ACHN (cell line): ENCODE measurements around the gene SLC30A7.
"Not testable (repeated sequence)": the region's sequence is repeated elsewhere in the genome, so short reads cannot be mapped to it uniquely, and the experiment has no call there.

Source experiments
- DNase-seq: peaks from one replicate; pipeline ENCODE4 v3.0.0-alpha.2; 2015
- in situ Hi-C: cut with HindIII; loops from 2 replicates; pipeline ENCODE4 v1.10.0; 2017; ENCODE audit warnings: low sequenced_read_pairs, low pct_ligation_motif_present, low pct_unique_long_range_greater_than_20kb

SLC30A7 gene

DNA sequence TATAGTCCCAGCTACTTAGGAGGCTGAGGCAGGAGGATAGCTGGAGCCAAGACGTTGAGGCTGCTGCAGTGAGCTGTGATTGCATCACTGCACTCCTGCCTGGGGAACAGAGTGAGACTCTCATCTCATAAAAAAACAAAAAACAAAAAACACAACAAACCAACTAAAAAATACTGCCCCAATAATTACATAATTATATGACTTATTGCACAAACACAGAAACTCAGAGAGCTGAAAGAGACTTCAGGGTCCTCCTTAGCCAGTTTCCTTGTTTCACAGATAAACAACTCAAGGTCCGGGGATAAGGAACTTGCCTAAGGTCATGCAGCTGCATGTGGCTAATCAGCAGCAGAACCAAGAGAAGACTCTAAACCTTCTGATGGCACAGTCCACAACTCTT is 13.2 kb upstream of the SLC30A7 start:
- DNase-seq = no peak

GRCh38 chr1:100883963-100884362 is 11.9 kb upstream of the SLC30A7 start:
- peak; percentile 47 for DNase-seq
- in situ Hi-C loops = no loop called here

More for the DNA sequence above, 13.2 kb upstream of the SLC30A7 start:
- in situ Hi-C loops = no loop called here

DNA sequence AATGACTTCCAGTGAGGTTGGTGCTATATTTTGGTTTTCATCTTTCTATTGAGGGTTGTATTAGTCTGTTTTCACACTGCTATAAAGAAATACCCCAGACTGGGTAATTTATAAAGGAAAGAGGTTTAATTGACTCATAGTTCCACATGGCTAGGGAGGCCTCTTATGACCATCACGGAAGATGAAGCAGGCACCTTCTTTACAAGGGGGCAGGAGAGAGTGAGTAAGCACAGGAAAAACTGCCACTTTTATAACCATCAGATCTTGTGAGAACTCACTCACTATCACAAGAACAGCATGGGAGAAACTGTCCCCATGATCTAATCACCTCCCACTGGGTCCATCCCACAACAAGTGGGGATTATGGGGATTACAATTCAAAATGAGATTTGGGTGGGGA is 6.9 kb upstream of the SLC30A7 start:
- in situ Hi-C loops = not testable (repeated sequence)

DNA sequence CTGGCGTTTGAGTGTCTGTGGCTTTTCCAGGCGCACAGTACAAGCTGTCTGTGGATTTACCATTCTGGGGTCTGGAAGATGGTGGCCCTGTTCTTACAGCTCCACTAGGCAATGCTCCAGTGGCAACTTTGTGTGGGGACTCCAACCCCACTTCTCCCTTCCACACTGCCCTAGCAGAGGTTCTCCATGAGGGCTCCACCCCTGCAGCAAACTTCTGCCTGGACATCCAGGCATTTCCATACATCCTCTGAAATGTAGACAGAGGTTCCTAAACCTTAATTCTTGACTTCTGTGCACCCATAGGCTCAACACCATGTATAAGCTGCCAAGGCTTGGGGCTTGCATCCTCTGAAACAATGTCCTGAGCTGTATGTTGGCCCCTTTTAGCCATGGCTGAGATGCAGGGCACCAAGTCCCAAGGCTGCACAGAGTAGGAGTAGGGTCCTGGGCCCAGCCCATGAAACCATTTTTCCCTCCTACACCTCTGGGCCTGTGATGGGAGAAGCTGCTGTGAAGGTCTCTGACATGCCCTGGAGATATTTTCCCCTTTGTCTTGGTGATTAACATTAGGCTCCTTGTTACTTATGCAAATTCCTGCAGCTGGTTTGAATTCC is 5.9 kb upstream of the SLC30A7 start:
- in situ Hi-C loops, DNase-seq: not testable (repeated sequence)

More for the DNA sequence above, 6.9 kb upstream of the SLC30A7 start:
- not testable (repeated sequence) for DNase-seq

GRCh38 chr1:100891380-100891779 is 4.5 kb upstream of the SLC30A7 start:
- DNase-seq = no peak
- in situ Hi-C loops = no loop called here

- no peak for DNase-seq
- in situ Hi-C loops = no loop called here
Measured at GRCh38 chr1:100892554-100892953, 3.3 kb upstream of the SLC30A7 start.

DNA sequence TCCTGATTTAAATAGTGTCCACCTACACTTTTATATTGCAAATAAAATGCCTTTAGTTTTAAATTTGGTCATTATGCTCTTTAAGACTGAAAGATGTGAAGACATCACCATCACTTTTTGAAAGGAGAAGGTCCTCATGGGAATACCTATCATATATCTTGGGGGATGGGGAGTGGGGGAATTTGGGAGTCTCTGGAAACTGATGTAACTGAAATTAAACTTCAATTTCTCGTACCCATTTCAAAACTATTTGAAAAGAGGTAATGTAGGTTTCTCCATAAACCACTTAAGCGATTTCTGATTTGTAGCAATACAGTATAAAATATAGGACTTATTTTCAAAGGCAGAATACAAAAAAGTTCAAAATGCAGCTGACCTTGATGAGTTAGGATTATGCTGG is 2.2 kb upstream of the SLC30A7 start:
- no peak for DNase-seq
- in situ Hi-C loops = no loop called here

DNA sequence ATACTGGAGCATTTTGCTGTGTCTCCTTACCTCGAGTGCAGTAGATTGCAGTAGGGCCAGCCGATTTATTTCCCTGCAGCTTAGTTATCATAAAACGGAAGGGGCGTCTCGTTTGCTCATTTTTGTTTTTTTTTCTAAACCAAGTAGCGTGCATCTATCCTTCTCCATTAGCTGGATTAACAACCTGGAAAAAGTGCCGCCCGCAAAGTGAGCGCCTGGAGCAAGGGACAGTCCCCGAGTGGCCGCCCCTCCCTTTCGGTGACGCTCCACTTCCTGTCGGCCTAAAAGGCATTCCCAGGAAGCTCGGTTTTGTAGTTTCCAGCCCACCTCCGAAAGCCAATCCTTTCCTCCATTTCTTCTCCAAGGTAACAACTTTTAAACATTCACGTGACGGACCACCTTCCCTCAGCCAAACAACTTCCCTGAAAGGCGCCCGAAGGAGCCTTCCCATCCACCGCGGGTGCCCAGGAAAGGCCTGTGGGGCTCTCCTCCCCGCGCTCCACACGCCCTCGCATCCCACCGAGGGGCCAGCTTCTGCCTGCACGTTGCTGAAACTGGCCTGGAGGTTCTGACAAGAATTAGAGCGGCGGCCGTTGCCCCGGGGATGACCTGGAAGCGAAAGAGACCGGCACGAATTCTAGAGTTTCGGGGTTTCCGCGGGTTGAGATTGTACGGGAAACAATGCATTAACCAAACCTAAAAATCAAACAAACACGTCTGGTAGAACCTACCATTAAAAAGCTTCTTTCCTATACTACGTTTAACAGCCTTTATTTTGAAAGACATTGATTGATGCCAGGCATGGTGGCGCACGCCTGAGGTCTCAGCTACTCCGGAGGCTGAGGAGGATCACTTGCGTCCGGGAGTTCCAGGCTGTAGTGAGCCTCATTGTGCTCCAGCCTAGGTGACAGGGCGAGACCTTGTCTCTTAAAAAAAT is 1.0 kb upstream of the SLC30A7 start, which contains the start of gene EXTL2:
Gene EXTL2, minus strand, starts transcription at position 240 of the 937 bp plus-strand sequence. CDS start 6,085 bp downstream, outside the sequence.
- DNase-seq = peak; percentile 82
- in situ Hi-C loops = no loop called here

DNA sequence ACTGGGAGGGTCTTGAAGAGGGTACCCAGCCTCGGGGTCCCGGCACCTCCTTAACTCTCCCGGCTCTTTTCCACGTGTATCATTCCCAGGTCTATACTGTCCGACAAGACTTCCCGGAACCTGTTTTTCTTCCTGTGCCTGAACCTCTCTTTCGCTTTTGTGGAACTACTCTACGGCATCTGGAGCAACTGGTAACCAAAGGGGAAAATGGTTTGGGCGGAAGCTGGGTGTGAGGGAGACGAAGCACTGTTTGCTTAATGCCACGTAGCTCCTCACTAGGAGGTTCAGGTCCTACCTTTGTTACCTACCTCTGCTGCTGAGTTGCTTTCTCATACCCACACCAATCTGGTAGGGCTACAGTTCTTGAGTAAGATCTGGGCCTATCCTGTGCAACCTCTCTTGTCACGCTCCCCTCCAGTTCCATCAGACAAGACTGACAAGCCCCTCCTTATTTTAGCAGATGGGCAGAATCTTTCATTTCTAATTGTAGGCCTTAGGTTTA is 642 bp downstream of the SLC30A7 start:
- in situ Hi-C loops = no loop called here
- DNase-seq = peak; percentile 61

DNA sequence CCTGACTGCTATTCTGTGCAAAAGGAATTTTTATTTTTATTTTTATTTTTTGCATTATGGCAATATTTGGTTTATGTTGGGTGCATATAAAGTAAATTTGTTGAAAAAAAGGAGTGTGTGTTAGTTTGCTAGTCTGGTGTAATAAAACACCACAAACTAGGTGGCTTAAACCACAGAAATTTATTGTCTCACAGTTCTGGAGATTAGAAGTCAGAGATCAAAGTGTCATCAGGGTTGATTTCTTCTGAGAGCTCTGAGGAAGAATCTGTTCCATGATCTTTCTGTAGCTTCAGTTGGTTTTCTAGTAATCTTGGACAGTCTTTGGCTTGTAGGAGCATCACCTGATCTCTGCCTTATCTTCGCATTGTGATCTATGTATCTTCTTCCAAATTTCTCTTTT is 6.5 kb downstream of the SLC30A7 start:
- in situ Hi-C loops = loop anchor here (25.0 kb wide), 1 partner anchor 385 kb away; no protein-coding TSS in a partner anchor

DNA sequence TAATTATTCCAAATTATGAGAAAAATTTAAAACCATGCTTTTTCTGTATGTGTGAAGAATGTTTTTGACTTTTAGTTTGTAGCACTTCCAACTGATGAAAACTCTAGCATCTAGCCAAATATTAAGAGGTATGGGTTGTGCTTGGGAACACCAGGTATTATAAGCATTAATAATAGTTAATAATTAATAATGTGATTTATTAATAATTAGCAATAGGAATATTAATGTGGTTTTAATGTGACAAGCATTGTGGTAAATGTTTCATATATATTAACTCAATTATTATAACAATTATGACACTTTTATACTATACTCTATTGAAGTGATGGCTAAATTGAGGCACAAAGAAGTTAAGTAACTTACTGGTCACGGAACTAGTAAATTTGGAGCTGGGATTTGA is 7.9 kb downstream of the SLC30A7 start:
- in situ Hi-C loops = loop anchor here (25.0 kb wide), 1 partner anchor 384 kb away; no protein-coding TSS in a partner anchor
- no peak for DNase-seq

More for the DNA sequence above, 6.5 kb downstream of the SLC30A7 start:
- DNase-seq = no peak

GRCh38 chr1:100904528-100904927 is 8.6 kb downstream of the SLC30A7 start:
- in situ Hi-C loops = loop anchor here (25.0 kb wide), 1 partner anchor 383 kb away; no protein-coding TSS in a partner anchor
- DNase-seq = no peak

GRCh38 chr1:100905181-100905580 is 9.3 kb downstream of the SLC30A7 start:
- in situ Hi-C loops = loop anchor here (25.0 kb wide), 1 partner anchor 382 kb away; no protein-coding TSS in a partner anchor
- DNase-seq = no peak

- in situ Hi-C loops = loop anchor here (25.0 kb wide), 1 partner anchor 379 kb away; no protein-coding TSS in a partner anchor
- no peak for DNase-seq
Measured at GRCh38 chr1:100907887-100908286, 12.0 kb downstream of the SLC30A7 start.

DNA sequence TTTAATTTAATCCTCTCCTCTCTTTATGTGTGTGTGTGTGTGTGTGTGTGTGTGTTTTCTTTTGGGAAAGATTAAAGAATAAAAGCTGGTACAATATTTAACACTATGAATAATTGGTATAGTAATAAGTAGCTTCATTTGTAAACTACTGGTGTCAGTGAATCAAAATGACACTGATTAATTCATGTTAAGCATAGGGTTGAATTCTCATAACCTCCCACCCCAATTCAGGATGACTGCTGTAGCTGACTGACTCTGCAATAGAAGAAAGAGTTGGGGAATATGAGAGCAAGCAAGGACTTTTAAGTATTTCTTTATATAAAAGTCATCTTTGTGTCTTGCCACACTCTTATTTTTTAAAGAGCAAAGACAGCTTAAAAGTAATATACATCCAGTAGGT is 13.1 kb downstream of the SLC30A7 start:
- DNase-seq = no peak
- in situ Hi-C loops = loop anchor here (25.0 kb wide), 1 partner anchor 378 kb away; no protein-coding TSS in a partner anchor

DNA sequence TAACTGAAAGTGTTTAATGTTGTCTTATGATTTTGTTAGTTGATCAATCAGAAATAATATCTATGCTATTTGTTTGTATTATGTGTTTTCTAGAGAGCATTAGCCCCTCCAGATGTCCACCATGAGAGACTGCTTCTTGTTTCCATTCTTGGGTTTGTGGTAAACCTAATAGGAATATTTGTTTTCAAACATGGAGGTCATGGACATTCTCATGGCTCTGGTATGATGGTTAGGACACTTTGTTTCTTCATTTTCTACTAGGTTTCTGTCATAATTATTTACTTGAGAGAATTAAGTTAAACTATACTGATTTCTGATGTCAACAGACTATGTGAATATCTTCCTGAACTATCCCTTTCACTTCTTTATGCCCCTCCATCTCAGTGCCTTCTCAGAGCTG is 16.1 kb downstream of the SLC30A7 start:
- DNase-seq = no peak
- in situ Hi-C loops = loop anchor here (25.0 kb wide), 1 partner anchor 375 kb away; no protein-coding TSS in a partner anchor

DNA sequence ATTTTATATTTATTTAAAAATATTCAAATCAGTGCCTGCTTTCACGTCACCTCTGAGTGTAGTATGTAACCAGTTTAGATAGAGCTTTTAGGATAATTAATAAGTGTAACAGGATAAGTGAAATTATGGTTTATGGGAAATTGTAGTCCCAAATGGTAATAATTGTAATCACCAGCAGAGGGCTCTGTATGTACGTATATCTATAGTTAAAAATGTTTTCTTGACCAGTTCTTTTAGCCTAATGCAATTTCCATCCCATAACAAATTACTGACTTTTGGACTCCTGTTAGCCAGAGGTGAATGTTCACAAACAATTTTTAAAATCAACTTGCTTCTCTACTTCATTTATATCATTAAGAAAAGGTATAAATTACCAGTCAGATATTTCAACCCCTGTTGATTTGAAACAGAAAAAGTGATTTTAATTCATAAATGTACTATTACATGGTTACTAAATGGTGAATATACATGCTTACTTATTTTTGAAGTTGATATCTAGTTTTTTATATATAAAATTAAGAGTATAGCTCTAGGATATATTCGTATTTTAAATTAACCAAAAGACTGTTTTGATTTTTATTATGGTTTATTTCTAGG is 25.3 kb downstream of the SLC30A7 start:
- DNase-seq = peak; percentile 57
- in situ Hi-C loops = loop anchor here (25.0 kb wide), 1 partner anchor 366 kb away; no protein-coding TSS in a partner anchor

DNA sequence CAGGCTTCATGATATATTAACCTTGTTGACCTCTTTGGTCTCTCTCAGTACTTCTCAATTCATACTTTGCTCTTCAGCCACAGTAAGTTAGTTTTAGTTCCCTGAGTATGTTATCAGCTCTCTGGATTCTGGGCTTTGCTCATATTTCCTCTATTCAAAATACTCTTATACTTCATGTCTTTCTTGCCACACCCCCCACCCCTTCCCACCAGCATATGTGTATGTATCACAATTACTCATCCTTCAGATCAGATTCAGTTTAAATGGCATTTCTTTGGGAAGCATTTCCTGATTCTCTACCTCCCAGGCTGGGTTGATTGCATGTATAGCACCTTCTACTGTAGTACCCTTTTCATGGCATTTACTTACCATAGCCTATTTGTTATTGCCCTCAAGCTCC is 28.3 kb downstream of the SLC30A7 start:
- in situ Hi-C loops = loop anchor here (25.0 kb wide), 1 partner anchor 363 kb away; no protein-coding TSS in a partner anchor
- no peak for DNase-seq
